Transverse colon (tissue), 4 donors: ENCODE measurements around the gene PACSIN1. TPM values are rescaled to one million over a fixed set of nuclear protein-coding genes. Genes with fewer than 3 reads are reported as not detected.

Source experiments
- DNase-seq: peaks from one replicate; pipeline ENCODE4 v3.0.0-alpha.2; 2019
- H3K27ac ChIP-seq, 4 donors: fragments of 200-600 bp; sonication (generic); 2 replicates each; pipeline ENCODE4 v1.5.1; 2016 to 2018; ENCODE audit warnings: inconsistent platforms in 4 of 4
- H3K27me3 ChIP-seq: fragments of 200-600 bp; sonication (generic); 2 replicates; pipeline ENCODE4 v1.5.1; 2017; ENCODE audit warnings: inconsistent platforms
- H3K36me3 ChIP-seq, 4 donors: fragments of 200-600 bp; sonication (generic); 2 replicates each; pipeline ENCODE4 v1.5.1; 2017 to 2019; ENCODE audit warnings: inconsistent platforms in 4 of 4
- H3K4me1 ChIP-seq, 4 donors: fragments of 200-600 bp; sonication (generic); 2 replicates each; pipeline ENCODE4 v1.5.1; 2017 to 2020; ENCODE audit warnings: inconsistent platforms in 4 of 4
- H3K4me3 ChIP-seq, 4 donors: fragments of 200-600 bp; sonication (generic); 1 replicate in 1 of 4; 2 replicates in 3 of 4; pipeline versions ENCODE4 v1.5.1 to v1.6.1; 2017 to 2019; ENCODE audit warnings: inconsistent platforms in 4 of 4
- H3K9me3 ChIP-seq, 2 donors: fragments of 200-600 bp; sonication (generic); 2 replicates each; pipeline ENCODE4 v1.5.1; 2017 to 2019; ENCODE audit warnings: inconsistent platforms in 2 of 2
- EP300 ChIP-seq: sonication (generic); formaldehyde crosslinking; IDR thresholded peaks from one replicate; pipeline ENCODE4 v1.6.1; 2017; ENCODE audit warnings: antibody characterized with exemption, low read depth
- POLR2A ChIP-seq: fragments of 450-650 bp; IDR thresholded peaks from one replicate; pipeline ENCODE4 v1.6.1; 2016; ENCODE audit warnings: antibody characterized with exemption, mild to moderate bottlenecking, moderate library complexity
- POLR2AphosphoS5 ChIP-seq, 3 donors: sonication (generic); formaldehyde crosslinking; IDR thresholded peaks; one replicate each; pipeline ENCODE4 v1.6.1; 2016; ENCODE audit warnings: antibody characterized with exemption in 3 of 3
- WGBS, 2 donors: methylation state at CpG; one replicate each; pipeline ENCODE4 v1.1.5; 2018; ENCODE audit warnings: low coverage in 1 of 2; 5-methylcytosine and 5-hydroxymethylcytosine counted together
- in situ Hi-C, 4 donors: fragments of 200-750 bp; cut with MboI; loops; one replicate each; pipeline versions ENCODE4 v1.15.0 to v1.15.1; 2017; ENCODE audit warnings: low sequenced_read_pairs in 3 of 4, low pct_ligation_motif_present in 1 of 4, low pct_unique_long_range_greater_than_20kb in 1 of 4
- intact Hi-C: fragments of 100-400 bp; cut with DNase I; formaldehyde crosslinking; loops from one replicate; pipeline ENCODE4 v1.15.1; 2023; ENCODE audit warnings: low total_unique reads
- total RNA-seq, 4 donors: library from RNA; depleted of rRNA; stranded (reverse); fragments of >200 nt; gene quantifications; one replicate each; pipeline ENCODE4 v1.1.0, GENCODE V29; 2016
- TF ChIP-seq, protein P1 (sequence below), 5 experiments: fragments of 200-600 bp in 3 of 5; fragments of 450-650 bp in 2 of 5; sonication (generic) in 3 of 5; IDR thresholded peaks; 1 replicate in 2 of 5; 2 replicates in 3 of 5; pipeline ENCODE4 v1.5.1; 2016 to 2017; ENCODE audit warnings: antibody characterized with exemption in 5 of 5, inconsistent platforms in 3 of 5, mild to moderate bottlenecking in 2 of 5, moderate library complexity in 1 of 5

PACSIN1 gene
- total RNA-seq, 4 donors from 2014 or later: 0.27 to 1.9 TPM; not detected in 2

DNA sequence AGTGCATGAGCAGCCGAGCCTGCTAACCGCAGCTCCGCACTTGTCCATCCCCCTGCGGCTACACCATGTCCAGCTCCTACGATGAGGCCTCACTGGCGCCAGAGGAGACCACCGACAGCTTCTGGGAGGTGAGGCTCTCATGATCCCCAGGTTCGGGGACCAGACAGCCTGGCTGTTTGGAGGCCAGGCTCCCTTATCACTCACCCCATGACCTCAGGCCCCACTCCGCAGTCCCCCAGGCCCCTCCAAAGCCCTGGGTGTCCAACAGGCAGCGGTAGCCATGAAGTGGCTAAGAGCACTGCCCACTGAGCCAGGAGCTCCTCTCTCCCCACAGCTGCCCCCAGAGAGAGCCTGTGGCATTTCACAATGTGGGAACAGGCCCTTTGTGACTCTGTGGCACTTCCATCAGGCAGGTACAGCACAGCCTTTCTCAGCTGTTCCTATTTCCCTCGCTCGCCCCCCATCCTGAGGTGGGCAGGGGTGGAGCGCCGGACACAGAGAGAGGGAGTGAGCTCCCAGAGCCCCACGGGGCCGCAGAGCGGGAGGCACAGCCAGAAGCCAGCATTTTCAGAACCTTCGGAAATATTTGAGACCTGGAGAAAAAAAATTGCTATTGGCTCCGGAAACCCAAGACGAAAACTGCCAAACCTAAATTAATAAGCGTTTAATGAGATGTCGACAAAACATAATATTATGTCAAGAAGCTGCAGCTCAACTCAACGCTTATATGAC lies 60.5 kb downstream of the PACSIN1 start:
- H3K9me3 ChIP-seq: no peaks in the 10 kb centered on the region
- in situ Hi-C loops (loop anchor here in 1 of 4 donors (5.0 kb wide), 1 partner anchor 76 kb away; no protein-coding TSS in a partner anchor), intact Hi-C loops (loop anchor here (5.0 kb wide), 1 partner anchor 91 kb away; no protein-coding TSS in a partner anchor)
- H3K4me1 ChIP-seq: peaks cover 0 to 16% (median 14%) of the 10 kb centered on the region in 4 donors
- TF ChIP-seq POLR2A (no peak), POLR2AphosphoS5 (IDR thresholded peaks at IDR 0.05) (no peak), EP300 (no peak)
- TF ChIP-seq, protein P1, sequence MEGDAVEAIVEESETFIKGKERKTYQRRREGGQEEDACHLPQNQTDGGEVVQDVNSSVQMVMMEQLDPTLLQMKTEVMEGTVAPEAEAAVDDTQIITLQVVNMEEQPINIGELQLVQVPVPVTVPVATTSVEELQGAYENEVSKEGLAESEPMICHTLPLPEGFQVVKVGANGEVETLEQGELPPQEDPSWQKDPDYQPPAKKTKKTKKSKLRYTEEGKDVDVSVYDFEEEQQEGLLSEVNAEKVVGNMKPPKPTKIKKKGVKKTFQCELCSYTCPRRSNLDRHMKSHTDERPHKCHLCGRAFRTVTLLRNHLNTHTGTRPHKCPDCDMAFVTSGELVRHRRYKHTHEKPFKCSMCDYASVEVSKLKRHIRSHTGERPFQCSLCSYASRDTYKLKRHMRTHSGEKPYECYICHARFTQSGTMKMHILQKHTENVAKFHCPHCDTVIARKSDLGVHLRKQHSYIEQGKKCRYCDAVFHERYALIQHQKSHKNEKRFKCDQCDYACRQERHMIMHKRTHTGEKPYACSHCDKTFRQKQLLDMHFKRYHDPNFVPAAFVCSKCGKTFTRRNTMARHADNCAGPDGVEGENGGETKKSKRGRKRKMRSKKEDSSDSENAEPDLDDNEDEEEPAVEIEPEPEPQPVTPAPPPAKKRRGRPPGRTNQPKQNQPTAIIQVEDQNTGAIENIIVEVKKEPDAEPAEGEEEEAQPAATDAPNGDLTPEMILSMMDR (IDR thresholded peaks at IDR 0.05): no peak
- H3K27ac ChIP-seq: peak overlapping the region in 2 of 4 donors; percentile 32 to 59
- H3K4me3 ChIP-seq: peak overlapping the region in 1 of 4 donors; percentile 34
- DNase-seq: no peak
- 32 to 77% methylated on average over 5 to 23 of the region's 23 CpGs for WGBS, 2 donors
- H3K27me3 ChIP-seq: no peaks in the 10 kb centered on the region
- no peaks in the 10 kb centered on the region for H3K36me3 ChIP-seq

DNA sequence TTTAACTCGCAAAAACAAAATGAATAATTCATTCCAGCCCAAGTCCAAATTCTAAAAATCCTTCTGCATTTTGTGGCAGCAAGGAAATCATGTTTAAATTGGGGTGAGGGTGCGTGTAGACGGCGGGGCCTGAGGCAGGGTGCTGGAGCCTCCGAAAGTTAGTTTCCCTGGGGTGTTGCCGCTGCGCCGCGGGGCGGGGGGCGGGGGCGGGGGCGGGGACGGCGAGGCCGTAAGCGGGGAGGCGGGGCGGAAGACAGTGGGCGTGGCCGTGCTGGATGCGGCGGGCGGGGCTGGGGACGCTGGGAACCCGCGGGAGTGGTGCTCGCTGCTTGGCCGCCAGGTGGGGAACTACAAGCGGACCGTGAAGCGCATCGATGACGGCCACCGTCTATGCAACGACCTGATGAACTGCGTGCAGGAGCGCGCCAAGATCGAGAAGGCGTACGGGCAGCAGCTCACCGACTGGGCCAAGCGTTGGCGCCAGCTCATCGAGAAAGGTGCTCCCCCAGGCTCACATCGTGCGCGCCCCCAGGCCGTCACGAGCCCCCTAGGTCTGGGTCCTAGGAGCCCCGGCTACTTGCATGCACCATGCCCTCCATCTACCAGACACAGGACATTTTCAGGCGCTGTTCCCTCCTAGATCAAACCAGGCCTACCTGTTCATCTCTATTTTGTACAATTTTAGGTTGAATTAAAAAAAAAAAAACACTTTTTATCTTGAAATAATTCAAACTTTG lies 61.3 kb downstream of the PACSIN1 start:
- intact Hi-C loops: loop anchor here (5.0 kb wide), 1 partner anchor 90 kb away; no protein-coding TSS in a partner anchor
- WGBS, 2 donors: 6 to 62% methylated on average over 2 to 32 of the region's 53 CpGs

DNA sequence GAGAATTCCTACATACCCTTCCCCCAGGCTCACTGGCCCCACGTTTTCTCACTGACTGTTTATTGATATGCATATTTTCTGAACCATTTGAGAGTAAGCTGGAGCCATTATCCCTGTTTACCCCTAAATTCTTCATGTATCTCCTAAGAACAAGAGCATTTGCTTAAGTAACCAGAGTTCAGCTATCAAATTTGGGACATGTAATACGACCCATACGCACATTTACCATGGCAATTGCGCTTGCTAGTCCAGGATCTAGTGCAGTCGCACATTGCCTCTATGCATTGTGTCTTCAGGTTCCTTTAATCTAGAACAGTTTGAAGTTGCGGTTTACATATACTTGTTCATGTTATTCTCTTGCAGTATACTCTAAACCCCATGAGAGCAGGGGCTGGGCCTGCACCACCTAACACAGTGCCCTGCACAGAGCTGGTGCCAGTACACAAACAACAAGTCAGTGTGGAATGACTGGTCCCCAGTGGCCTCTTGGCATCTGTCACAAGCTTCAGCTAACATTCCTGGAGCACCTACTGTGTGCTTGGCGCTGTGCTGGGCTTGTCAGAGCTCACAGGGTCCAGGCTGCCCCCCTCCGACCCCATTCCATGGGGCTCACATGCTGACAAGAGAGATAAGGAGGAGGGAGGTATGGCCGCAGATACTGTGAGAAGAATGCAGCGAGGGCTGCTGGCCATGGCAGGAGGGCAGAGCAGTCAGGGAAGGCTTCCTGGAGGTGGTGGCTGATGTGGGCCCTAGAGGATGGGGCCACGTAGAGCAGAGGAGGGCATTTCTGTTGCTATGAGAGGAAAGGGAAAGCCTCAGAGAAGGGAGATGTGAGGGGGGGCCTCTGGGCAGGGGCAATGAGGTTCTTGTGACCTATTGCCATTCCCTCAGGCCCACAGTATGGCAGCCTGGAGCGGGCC lies 62.1 kb downstream of the PACSIN1 start:
- no peaks in the 10 kb centered on the region for H3K27me3 ChIP-seq
- no peak overlapping the region for H3K4me3 ChIP-seq
- 80 to 89% methylated on average over 6 to 12 of the region's 12 CpGs for WGBS, 2 donors
- no peak for DNase-seq
- no peaks in the 10 kb centered on the region for H3K9me3 ChIP-seq
- in situ Hi-C loops: loop anchor here in 1 of 4 donors (5.0 kb wide), 1 partner anchor 74 kb away; no protein-coding TSS in a partner anchor
- H3K4me1 ChIP-seq: peaks cover 0 to 16% (median 14%) of the 10 kb centered on the region in 4 donors
- intact Hi-C loops: loop anchor here (5.0 kb wide), 1 partner anchor 89 kb away; no protein-coding TSS in a partner anchor
- TF ChIP-seq POLR2A (no peak), POLR2AphosphoS5 (IDR thresholded peaks at IDR 0.05) (no peak), EP300 (no peak)
- TF ChIP-seq, protein P1 (IDR thresholded peaks at IDR 0.05): no peak
- no peak overlapping the region for H3K27ac ChIP-seq
- H3K36me3 ChIP-seq: no peaks in the 10 kb centered on the region

More for the DNA sequence above, 61.3 kb downstream of the PACSIN1 start:
- Histone ChIP-seq H3K9me3 (no peaks in the 10 kb centered on the region), H3K4me1 (peaks cover 0 to 16% (median 14%) of the 10 kb centered on the region in 4 donors), H3K4me3 (peak overlapping the region in 1 of 4 donors; percentile 34), H3K27ac (peak overlapping the region in 2 of 4 donors; percentile 32 to 59), H3K36me3 (no peaks in the 10 kb centered on the region), H3K27me3 (no peaks in the 10 kb centered on the region)
- TF ChIP-seq POLR2A (no peak), EP300 (no peak), POLR2AphosphoS5 (IDR thresholded peaks at IDR 0.05) (no peak)
- TF ChIP-seq, protein P1 (IDR thresholded peaks at IDR 0.05): peak; percentile 68 to 86 (median 75)
- peak; percentile 98 for DNase-seq
- in situ Hi-C loops: loop anchor here in 1 of 4 donors (5.0 kb wide), 1 partner anchor 75 kb away; no protein-coding TSS in a partner anchor
